ENCODE results near the gene NDUFB2. TPM values are rescaled to one million over a fixed set of nuclear protein-coding genes. Genes with fewer than 3 reads are reported as not detected.

The NDUFB2 gene
- total RNA-seq, 1 donor from 2014 or later, result 808 TPM

Other genes starting within 250 kb of the NDUFB2 start
- gene MKRN1, start 217.2 kb upstream of the NDUFB2 start, total RNA-seq, result 94.7 TPM
- 11.6 TPM for gene DENND2A, start 55.9 kb upstream of the NDUFB2 start, total RNA-seq
- gene ADCK2, start 23.8 kb upstream of the NDUFB2 start, total RNA-seq, result 9.2 TPM
- 16.6 TPM for gene BRAF, start 228.2 kb downstream of the NDUFB2 start, total RNA-seq